PC-3 (cell line): ENCODE results near the gene RINL.

Source experiments
- EZH2phosphoT487 ChIP-seq: fragments of 300-600 bp; sonication (generic); IDR thresholded peaks from 2 replicates; pipeline ENCODE4 v1.6.1; 2018; ENCODE audit warnings: mild to moderate bottlenecking, antibody characterized with exemption, low read length, borderline replicate concordance
- TF ChIP-seq, protein P1 (sequence below): fragments of 300-600 bp; sonication (generic); conservative IDR thresholded peaks from 2 replicates; pipeline ENCODE4 v1.5.1; 2017; ENCODE audit warnings: antibody characterized with exemption, low read depth, mild to moderate bottlenecking, low read length

DNA sequence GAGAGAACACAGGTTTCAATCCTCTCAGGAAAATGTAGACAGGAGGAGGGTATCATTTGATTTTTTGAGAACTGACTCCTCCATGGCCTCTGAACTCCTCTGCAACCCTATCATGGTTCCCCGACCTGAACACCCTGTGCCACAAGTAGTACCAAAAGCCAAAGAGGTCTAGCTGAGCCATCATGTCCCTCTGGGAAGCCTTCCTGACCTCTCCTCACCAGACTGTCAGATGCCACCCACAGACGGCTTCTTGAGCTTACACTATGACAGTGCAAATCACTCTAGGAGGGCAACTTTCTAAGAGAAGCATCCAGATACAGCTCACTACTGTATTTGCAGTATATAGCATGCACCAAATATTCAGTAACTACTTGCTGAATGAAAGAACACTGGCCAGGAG, 32.0 kb downstream of the RINL start:
- TF ChIP-seq, protein P1, sequence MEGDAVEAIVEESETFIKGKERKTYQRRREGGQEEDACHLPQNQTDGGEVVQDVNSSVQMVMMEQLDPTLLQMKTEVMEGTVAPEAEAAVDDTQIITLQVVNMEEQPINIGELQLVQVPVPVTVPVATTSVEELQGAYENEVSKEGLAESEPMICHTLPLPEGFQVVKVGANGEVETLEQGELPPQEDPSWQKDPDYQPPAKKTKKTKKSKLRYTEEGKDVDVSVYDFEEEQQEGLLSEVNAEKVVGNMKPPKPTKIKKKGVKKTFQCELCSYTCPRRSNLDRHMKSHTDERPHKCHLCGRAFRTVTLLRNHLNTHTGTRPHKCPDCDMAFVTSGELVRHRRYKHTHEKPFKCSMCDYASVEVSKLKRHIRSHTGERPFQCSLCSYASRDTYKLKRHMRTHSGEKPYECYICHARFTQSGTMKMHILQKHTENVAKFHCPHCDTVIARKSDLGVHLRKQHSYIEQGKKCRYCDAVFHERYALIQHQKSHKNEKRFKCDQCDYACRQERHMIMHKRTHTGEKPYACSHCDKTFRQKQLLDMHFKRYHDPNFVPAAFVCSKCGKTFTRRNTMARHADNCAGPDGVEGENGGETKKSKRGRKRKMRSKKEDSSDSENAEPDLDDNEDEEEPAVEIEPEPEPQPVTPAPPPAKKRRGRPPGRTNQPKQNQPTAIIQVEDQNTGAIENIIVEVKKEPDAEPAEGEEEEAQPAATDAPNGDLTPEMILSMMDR, result no peak
- no peak for TF ChIP-seq EZH2phosphoT487
